DOHH2 (cell line): Measurements from ENCODE around the gene NGLY1.

Source experiments
- H3F3A ChIP-seq: fragments of 200-600 bp; sonication (generic), shearing (Covaris generic); 2 replicates; pipeline ENCODE4 v1.6.0; 2016; ENCODE audit warnings: antibody characterized with exemption, mild to moderate bottlenecking; ENCODE audit not compliant: control insufficient read depth, insufficient read depth
- H3K27ac ChIP-seq: fragments of 200-600 bp; sonication (generic); 2 replicates; pipeline ENCODE4 v1.5.1; 2014; ENCODE audit warnings: low read depth, mild to moderate bottlenecking, low read length, moderate library complexity
- H3K27me3 ChIP-seq: fragments of 200-600 bp; sonication (generic); 2 replicates; pipeline ENCODE4 v1.6.1; 2014; ENCODE audit warnings: mild to moderate bottlenecking, low read length, mixed read lengths; ENCODE audit not compliant: control insufficient read depth
- H3K36me3 ChIP-seq: fragments of 200-600 bp; sonication (generic); 2 replicates; pipeline ENCODE4 v1.6.1; 2014; ENCODE audit warnings: mild to moderate bottlenecking, low read length, moderate library complexity, mixed read lengths; ENCODE audit not compliant: control insufficient read depth
- H3K4me1 ChIP-seq: fragments of 200-600 bp; sonication (generic); 2 replicates; pipeline ENCODE4 v1.6.1; 2014; ENCODE audit warnings: mild to moderate bottlenecking, low read length, mixed read lengths; ENCODE audit not compliant: control insufficient read depth
- H3K4me2 ChIP-seq: fragments of 200-600 bp; sonication (generic); 2 replicates; pipeline ENCODE4 v1.6.0; 2014; ENCODE audit warnings: mild to moderate bottlenecking, low read length, moderate library complexity
- H3K4me3 ChIP-seq: fragments of 200-600 bp; sonication (generic); 2 replicates; pipeline ENCODE4 v1.5.1; 2014; ENCODE audit warnings: mild to moderate bottlenecking, low read length, mixed read lengths
- H3K79me2 ChIP-seq: fragments of 200-600 bp; sonication (generic); 2 replicates; pipeline ENCODE4 v1.6.1; 2014; ENCODE audit warnings: mild to moderate bottlenecking, low read length, mixed read lengths; ENCODE audit not compliant: control insufficient read depth
- H3K9me2 ChIP-seq: fragments of 200-600 bp; sonication (generic); replicated peaks from 2 replicates; pipeline ENCODE4 v1.6.1; 2014; ENCODE audit warnings: mild to moderate bottlenecking, low read length, mixed read lengths; ENCODE audit not compliant: control insufficient read depth
- H3K9me3 ChIP-seq: fragments of 200-600 bp; sonication (generic); 2 replicates; pipeline ENCODE4 v1.6.1; 2014; ENCODE audit warnings: antibody characterized with exemption, low read length, mixed read lengths; ENCODE audit not compliant: control insufficient read depth, insufficient read depth
- H4K20me1 ChIP-seq: fragments of 200-600 bp; sonication (generic); 2 replicates; pipeline ENCODE4 v1.6.0; 2014; ENCODE audit warnings: low read depth, mild to moderate bottlenecking, antibody characterized with exemption, low read length, moderate library complexity; ENCODE audit not compliant: control insufficient read depth, insufficient read depth
- CTCF ChIP-seq: fragments of 200-600 bp; sonication (generic); IDR thresholded peaks from one replicate; pipeline ENCODE4 v1.5.1; 2014; ENCODE audit warnings: antibody characterized with exemption, mild to moderate bottlenecking, low read depth, low read length; ENCODE audit not compliant: poor library complexity, severe bottlenecking
- EZH2phosphoT487 ChIP-seq: fragments of 200-600 bp; sonication (generic); IDR thresholded peaks from 2 replicates; pipeline ENCODE4 v1.6.1; 2017; ENCODE audit warnings: borderline replicate concordance, mild to moderate bottlenecking, antibody characterized with exemption, low read length, moderate library complexity, mixed read lengths

The NGLY1 gene

GRCh38 chr3:25677121-25677520 lies 106.1 kb downstream of the NGLY1 start:
- Histone ChIP-seq H3K4me2 (no peak overlapping the region), H3K36me3 (peaks cover 3% of the 10 kb centered on the region; the same call in 1 of the 2 replicates), H3K27me3 (no peaks in the 10 kb centered on the region), H3K4me3 (no peak overlapping the region), H3K9me3 (peaks cover 23% of the 10 kb centered on the region), H4K20me1 (no peaks in the 10 kb centered on the region), H3K27ac (no peak overlapping the region), H3K9me2 (no peaks in the 10 kb centered on the region), H3K4me1 (no peaks in the 10 kb centered on the region), H3F3A (no peaks in the 10 kb centered on the region), H3K79me2 (no peaks in the 10 kb centered on the region)
- TF ChIP-seq EZH2phosphoT487 (no peak), CTCF (no peak)

- H3K9me3 ChIP-seq = peaks cover 23% of the 10 kb centered on the region
- no peaks in the 10 kb centered on the region for H3K4me1 ChIP-seq
- H4K20me1 ChIP-seq = no peaks in the 10 kb centered on the region
- H3F3A ChIP-seq = no peaks in the 10 kb centered on the region
- H3K36me3 ChIP-seq = peaks cover 3% of the 10 kb centered on the region; the same call in 1 of the 2 replicates
- H3K27me3 ChIP-seq = no peaks in the 10 kb centered on the region
- TF ChIP-seq EZH2phosphoT487 (no peak), CTCF (no peak)
- H3K27ac ChIP-seq = no peak overlapping the region
- no peaks in the 10 kb centered on the region for H3K9me2 ChIP-seq
- H3K79me2 ChIP-seq = no peaks in the 10 kb centered on the region
- no peak overlapping the region for H3K4me3 ChIP-seq
- H3K4me2 ChIP-seq = no peak overlapping the region
Observed at GRCh38 chr3:25674670-25675069, 108.6 kb downstream of the NGLY1 start.

GRCh38 chr3:25673738-25674298 lies 109.4 kb downstream of the NGLY1 start:
- Histone ChIP-seq H3F3A (no peaks in the 10 kb centered on the region), H3K27ac (no peak overlapping the region), H3K27me3 (no peaks in the 10 kb centered on the region), H3K4me1 (no peaks in the 10 kb centered on the region), H4K20me1 (no peaks in the 10 kb centered on the region), H3K36me3 (peaks cover 3% of the 10 kb centered on the region; the same call in 1 of the 2 replicates), H3K79me2 (no peaks in the 10 kb centered on the region), H3K9me2 (no peaks in the 10 kb centered on the region), H3K9me3 (peaks cover 23% of the 10 kb centered on the region), H3K4me3 (no peak overlapping the region), H3K4me2 (no peak overlapping the region)
- TF ChIP-seq EZH2phosphoT487 (no peak), CTCF (no peak)
